CD14-positive monocyte (primary cell): ENCODE results near the gene LONRF2. TPM values are rescaled to one million over a fixed set of nuclear protein-coding genes. Genes with fewer than 3 reads are reported as not detected.

Experiments used
- DNase-seq, 3 donors: peaks; one replicate each; pipeline ENCODE4 v3.0.0-alpha.2; 2011 to 2022
- H2AFZ ChIP-seq: 2 replicates; pipeline ENCODE4 v1.6.0; 2012; ENCODE audit warnings: mild to moderate bottlenecking, low read depth, low read length, inconsistent platforms; ENCODE audit not compliant: insufficient read depth, poor library complexity, severe bottlenecking
- H3K27ac ChIP-seq, 2 donors: 1 replicate in 1 of 2; 2 replicates in 1 of 2; pipeline ENCODE4 v1.5.1; 2012 to 2013; ENCODE audit warnings: low read length in 2 of 2, control low read depth in 1 of 2, inconsistent platforms in 1 of 2, low read depth in 1 of 2, mild to moderate bottlenecking in 1 of 2
- H3K27me3 ChIP-seq, 2 donors: one replicate each; pipeline versions ENCODE4 v1.6.0 to v1.6.1; 2011 to 2013; ENCODE audit warnings: low read length in 2 of 2; ENCODE audit not compliant: control insufficient read depth in 2 of 2, insufficient read depth in 2 of 2
- H3K36me3 ChIP-seq, 2 donors: replicated peaks in 1 of 2; 1 replicate in 1 of 2; 2 replicates in 1 of 2; pipeline versions ENCODE4 v1.5.1 to v1.6.1; 2012 to 2013; ENCODE audit warnings: low read length in 2 of 2, control low read depth in 1 of 2, inconsistent platforms in 1 of 2, mild to moderate bottlenecking in 1 of 2; ENCODE audit not compliant: insufficient read depth in 2 of 2, control insufficient read depth in 1 of 2
- H3K4me1 ChIP-seq, 2 donors: 1 replicate in 1 of 2; 2 replicates in 1 of 2; pipeline versions ENCODE4 v1.5.1 to v1.6.1; 2012 to 2013; ENCODE audit warnings: low read length in 2 of 2, control low read depth in 1 of 2, inconsistent platforms in 1 of 2, mild to moderate bottlenecking in 1 of 2, moderate library complexity in 1 of 2; ENCODE audit not compliant: insufficient read depth in 2 of 2, control insufficient read depth in 1 of 2
- H3K4me2 ChIP-seq: replicated peaks from 2 replicates; pipeline ENCODE3; 2012; ENCODE audit warnings: low read length, moderate library complexity, mild to moderate bottlenecking; ENCODE audit not compliant: poor library complexity, severe bottlenecking; ENCODE audit errors: extremely low read depth
- H3K4me3 ChIP-seq, 3 experiments: fragments of 200-600 bp in 1 of 3; sonication (generic) in 1 of 3; replicated peaks in 1 of 3; 1 replicate in 2 of 3; 2 replicates in 1 of 3; pipeline ENCODE4 v1.5.1; 2011 to 2013; ENCODE audit warnings: low read length in 3 of 3, mild to moderate bottlenecking in 3 of 3, control low read depth in 2 of 3, low read depth in 2 of 3, inconsistent platforms in 1 of 3, moderate library complexity in 1 of 3
- H3K79me2 ChIP-seq: 2 replicates; pipeline ENCODE4 v1.6.0; 2012; ENCODE audit warnings: mild to moderate bottlenecking, control low read depth, inconsistent platforms, low read length, moderate library complexity; ENCODE audit not compliant: insufficient read depth
- H3K9ac ChIP-seq: 2 replicates; pipeline ENCODE4 v1.6.0; 2017; ENCODE audit warnings: low read length, mild to moderate bottlenecking; ENCODE audit not compliant: insufficient read depth, poor library complexity, severe bottlenecking
- H3K9me3 ChIP-seq, 2 donors: replicated peaks in 1 of 2; 1 replicate in 1 of 2; 2 replicates in 1 of 2; pipeline versions ENCODE4 v1.5.1 to v1.6.1; 2012 to 2013; ENCODE audit warnings: low read length in 2 of 2, control low read depth in 1 of 2; ENCODE audit not compliant: control insufficient read depth in 1 of 2, insufficient read depth in 1 of 2
- H4K20me1 ChIP-seq: 2 replicates; pipeline ENCODE4 v1.6.0; 2012; ENCODE audit warnings: mild to moderate bottlenecking, low read length, control low read depth, moderate library complexity; ENCODE audit not compliant: insufficient read depth
- H3K27ac Mint-ChIP-seq, 7 donors: one replicate each; pipeline ENCODE4 v1.8.0; 2020; ENCODE audit warnings: mild to moderate bottlenecking in 7 of 7, mixed read lengths in 7 of 7, moderate library complexity in 6 of 7, inconsistent platforms in 2 of 7
- H3K27me3 Mint-ChIP-seq, 3 donors: one replicate each; pipeline ENCODE4 v1.8.0; 2021 to 2022; ENCODE audit warnings: low read depth in 3 of 3, mild to moderate bottlenecking in 3 of 3, mixed read lengths in 3 of 3, moderate library complexity in 3 of 3, inconsistent platforms in 1 of 3
- H3K36me3 Mint-ChIP-seq, 2 donors: one replicate each; pipeline ENCODE4 v1.8.0; 2020; ENCODE audit warnings: mixed read lengths in 2 of 2, inconsistent platforms in 1 of 2, mild to moderate bottlenecking in 1 of 2
- H3K4me1 Mint-ChIP-seq: one replicate; pipeline ENCODE4 v1.8.0; 2020; ENCODE audit warnings: mild to moderate bottlenecking, mixed read lengths
- H3K4me3 Mint-ChIP-seq, 2 donors: one replicate each; pipeline ENCODE4 v1.8.0; 2020; ENCODE audit warnings: mild to moderate bottlenecking in 2 of 2, mixed read lengths in 2 of 2, moderate library complexity in 1 of 2
- H3K9me3 Mint-ChIP-seq, 7 donors: one replicate each; pipeline ENCODE4 v1.8.0; 2020 to 2022; ENCODE audit warnings: mixed read lengths in 7 of 7, mild to moderate bottlenecking in 6 of 7, moderate library complexity in 6 of 7, inconsistent platforms in 2 of 7
- WGBS: methylation state at CpG from one replicate; pipeline ENCODE4 v1.1.5; 2013; ENCODE audit warnings: missing lambda C conversion rate; ENCODE audit not compliant: insufficient coverage; 5-methylcytosine and 5-hydroxymethylcytosine counted together
- intact Hi-C, 2 donors: fragments of 100-400 bp; cut with micrococcal nuclease; formaldehyde crosslinking; loops; one replicate each; pipeline versions ENCODE4 v1.15.0 to v1.15.1; 2023
- polyA plus RNA-seq, 3 donors: library from polyadenylated mRNA; depleted of rRNA in 1 of 3; unstranded in 2 of 3; stranded (reverse) in 1 of 3; fragments of 300-500 nt in 2 of 3; fragments of >200 nt in 1 of 3; fragmentation: Illumina TruSeq in 2 of 3; gene quantifications; 1 replicate in 2 of 3; 2 replicates in 1 of 3; pipeline ENCODE4 v1.2.3, GENCODE V29; 2012 to 2021
- TF ChIP-seq, protein P1 (sequence below): fragments of 200-600 bp; IDR thresholded peaks from one replicate; pipeline ENCODE4 v1.8.0; 2022; ENCODE audit warnings: antibody characterized with exemption, mild to moderate bottlenecking

Gene LONRF2
- polyA plus RNA-seq, 3 donors: not detected

GRCh38 chr2:100283724-100284501 is 38.4 kb downstream of the LONRF2 start:
- Histone ChIP-seq H3K27me3 (no peaks in the 10 kb centered on the region), H3K27ac (no peak overlapping the region), H3K4me2 (no peak overlapping the region), H3K9ac (no peak overlapping the region), H3K36me3 (no peaks in the 10 kb centered on the region), H3K4me3 (no peak overlapping the region), H2AFZ (no peak overlapping the region), H3K9me3 (no peaks in the 10 kb centered on the region), H3K79me2 (no peaks in the 10 kb centered on the region), H3K4me1 (no peaks in the 10 kb centered on the region), H4K20me1 (no peaks in the 10 kb centered on the region)
- Mint-ChIP-seq H3K4me1 (peaks cover 2% of the 10 kb centered on the region), H3K4me3 (no peak overlapping the region), H3K36me3 (no peaks in the 10 kb centered on the region), H3K27me3 (peaks cover 5 to 28% (median 9%) of the 10 kb centered on the region in 3 donors), H3K9me3 (no peaks in the 10 kb centered on the region), H3K27ac (no peak overlapping the region)
- TF ChIP-seq, protein P1, sequence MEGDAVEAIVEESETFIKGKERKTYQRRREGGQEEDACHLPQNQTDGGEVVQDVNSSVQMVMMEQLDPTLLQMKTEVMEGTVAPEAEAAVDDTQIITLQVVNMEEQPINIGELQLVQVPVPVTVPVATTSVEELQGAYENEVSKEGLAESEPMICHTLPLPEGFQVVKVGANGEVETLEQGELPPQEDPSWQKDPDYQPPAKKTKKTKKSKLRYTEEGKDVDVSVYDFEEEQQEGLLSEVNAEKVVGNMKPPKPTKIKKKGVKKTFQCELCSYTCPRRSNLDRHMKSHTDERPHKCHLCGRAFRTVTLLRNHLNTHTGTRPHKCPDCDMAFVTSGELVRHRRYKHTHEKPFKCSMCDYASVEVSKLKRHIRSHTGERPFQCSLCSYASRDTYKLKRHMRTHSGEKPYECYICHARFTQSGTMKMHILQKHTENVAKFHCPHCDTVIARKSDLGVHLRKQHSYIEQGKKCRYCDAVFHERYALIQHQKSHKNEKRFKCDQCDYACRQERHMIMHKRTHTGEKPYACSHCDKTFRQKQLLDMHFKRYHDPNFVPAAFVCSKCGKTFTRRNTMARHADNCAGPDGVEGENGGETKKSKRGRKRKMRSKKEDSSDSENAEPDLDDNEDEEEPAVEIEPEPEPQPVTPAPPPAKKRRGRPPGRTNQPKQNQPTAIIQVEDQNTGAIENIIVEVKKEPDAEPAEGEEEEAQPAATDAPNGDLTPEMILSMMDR: no peak
- WGBS: 96% methylated on average over 17 of the region's 20 CpGs
- DNase-seq: no peak
- intact Hi-C loops: no loop called here

DNA sequence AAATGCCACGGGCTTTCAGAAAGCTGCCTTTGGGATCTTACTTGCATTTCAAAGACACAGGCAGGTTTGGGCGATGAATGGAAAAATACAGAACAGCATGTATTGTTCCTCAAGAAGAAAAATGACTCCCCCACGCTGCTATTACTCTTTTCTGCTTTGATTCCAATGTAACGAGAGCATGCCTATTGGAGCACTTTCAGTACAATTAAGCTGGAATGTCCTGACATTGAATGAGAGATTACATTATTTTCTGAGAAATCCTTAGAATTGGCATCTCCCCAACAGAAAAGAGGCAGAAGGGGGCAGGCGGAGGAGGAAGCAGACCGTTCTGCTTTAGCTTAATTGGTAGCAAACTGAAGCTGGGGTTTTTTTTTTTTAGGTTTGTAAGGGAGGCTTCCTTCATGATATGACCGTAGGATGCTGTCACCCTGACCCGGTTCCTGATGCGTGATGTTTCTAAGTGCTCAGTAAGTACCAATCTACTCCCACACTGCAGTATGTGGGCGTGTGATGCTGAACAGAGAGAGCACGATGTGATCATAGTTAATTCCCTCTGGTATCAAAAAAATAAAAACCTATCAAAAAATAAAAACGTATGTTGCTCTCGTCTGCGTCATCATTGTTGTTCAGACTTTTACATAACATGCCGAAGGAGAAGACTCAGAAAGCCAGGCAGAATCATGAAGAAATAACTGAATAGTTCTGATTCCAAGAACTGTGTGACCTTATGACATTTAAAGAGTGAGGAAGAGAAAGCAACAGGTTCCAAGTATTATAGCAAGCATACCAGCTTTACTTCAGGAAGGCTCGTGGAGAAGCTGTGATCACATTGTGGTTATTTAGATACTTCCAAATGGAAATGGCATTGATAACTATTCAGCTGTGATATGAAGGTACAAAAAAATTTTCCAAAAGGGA is 40.5 kb downstream of the LONRF2 start:
- Histone ChIP-seq H3K27ac (no peak overlapping the region), H3K36me3 (no peaks in the 10 kb centered on the region), H3K9me3 (no peaks in the 10 kb centered on the region), H3K79me2 (no peaks in the 10 kb centered on the region), H3K27me3 (no peaks in the 10 kb centered on the region), H2AFZ (no peak overlapping the region), H4K20me1 (no peaks in the 10 kb centered on the region), H3K9ac (no peak overlapping the region), H3K4me2 (no peak overlapping the region), H3K4me3 (no peak overlapping the region), H3K4me1 (no peaks in the 10 kb centered on the region)
- no peaks in the 10 kb centered on the region for H3K36me3 Mint-ChIP-seq
- H3K27ac Mint-ChIP-seq: no peak overlapping the region
- intact Hi-C loops: no loop called here
- H3K9me3 Mint-ChIP-seq: no peaks in the 10 kb centered on the region
- H3K4me1 Mint-ChIP-seq: peaks cover 2% of the 10 kb centered on the region
- H3K27me3 Mint-ChIP-seq: peaks cover 5 to 26% (median 9%) of the 10 kb centered on the region in 3 donors
- 84% methylated on average over 5 of the region's 16 CpGs for WGBS
- H3K4me3 Mint-ChIP-seq: no peak overlapping the region
- TF ChIP-seq, protein P1: no peak
- DNase-seq: no peak
